Karpas-422 (cell line): ENCODE data around the gene SGMS1. TPM values are rescaled to one million over a fixed set of nuclear protein-coding genes. Genes with fewer than 3 reads are reported as not detected.

Experiments used
- DNase-seq: peaks from one replicate; pipeline ENCODE4 v3.0.0-alpha.2; 2015
- H2AFZ ChIP-seq: fragments of 200-600 bp; sonication (generic); 2 replicates; pipeline ENCODE4 v1.6.1; 2014; ENCODE audit warnings: antibody characterized with exemption, low read length, mixed read lengths
- H3K27ac ChIP-seq: fragments of 200-600 bp; sonication (generic); 2 replicates; pipeline ENCODE4 v1.5.1; 2014; ENCODE audit warnings: mild to moderate bottlenecking, low read length, moderate library complexity
- H3K27me3 ChIP-seq: fragments of 200-600 bp; sonication (generic); 2 replicates; pipeline ENCODE4 v1.6.1; 2014; ENCODE audit warnings: low read length, mixed read lengths
- H3K36me3 ChIP-seq: fragments of 200-600 bp; sonication (generic); 2 replicates; pipeline ENCODE4 v1.6.1; 2014; ENCODE audit warnings: low read length, mixed read lengths; ENCODE audit not compliant: insufficient read depth
- H3K4me1 ChIP-seq: fragments of 200-600 bp; sonication (generic); 2 replicates; pipeline ENCODE4 v1.6.1; 2014; ENCODE audit warnings: mild to moderate bottlenecking, low read length, mixed read lengths
- H3K4me2 ChIP-seq: fragments of 200-600 bp; sonication (generic); 2 replicates; pipeline ENCODE4 v1.6.1; 2014; ENCODE audit warnings: low read length, low read depth, mild to moderate bottlenecking; ENCODE audit not compliant: poor library complexity, severe bottlenecking
- H3K4me3 ChIP-seq: fragments of 200-600 bp; sonication (generic); 2 replicates; pipeline ENCODE4 v1.5.1; 2014; ENCODE audit warnings: mild to moderate bottlenecking, antibody characterized with exemption, low read length, mixed read lengths
- H3K79me2 ChIP-seq: fragments of 200-600 bp; sonication (generic); 2 replicates; pipeline ENCODE4 v1.6.1; 2014; ENCODE audit warnings: mild to moderate bottlenecking, low read length, mixed read lengths
- H3K9ac ChIP-seq: fragments of 200-600 bp; sonication (generic); 2 replicates; pipeline ENCODE4 v1.6.0; 2014; ENCODE audit warnings: low read length
- H3K9me2 ChIP-seq: fragments of 200-600 bp; sonication (generic), shearing (Covaris generic); replicated peaks from 2 replicates; pipeline ENCODE4 v1.6.0; 2014; ENCODE audit warnings: mild to moderate bottlenecking, low read length, moderate library complexity; ENCODE audit not compliant: insufficient read depth
- H3K9me3 ChIP-seq: fragments of 300-700, 200-600 bp; sonication (generic); 2 replicates; pipeline ENCODE4 v1.6.1; 2014; ENCODE audit warnings: low read length, mixed read lengths
- H4K20me1 ChIP-seq: fragments of 200-600 bp; sonication (generic); 2 replicates; pipeline ENCODE4 v1.6.1; 2014; ENCODE audit warnings: mild to moderate bottlenecking, antibody characterized with exemption, low read length, low read depth; ENCODE audit not compliant: insufficient read depth
- total RNA-seq: library from RNA; depleted of rRNA; stranded (reverse); fragments of >200 nt; shearing (Covaris generic); gene quantifications from 2 replicates; pipeline ENCODE4 v1.2.3, GENCODE V29; 2014; ENCODE audit warnings: low replicate concordance

SGMS1 gene
- total RNA-seq, 1 experiment from 2014 or later: 2.9 TPM

- Histone ChIP-seq H3K79me2 (no peaks in the 10 kb centered on the region), H3K27me3 (no peaks in the 10 kb centered on the region), H3K27ac (no peak overlapping the region), H3K4me2 (no peak overlapping the region), H2AFZ (no peak overlapping the region), H3K4me3 (no peak overlapping the region), H3K9me3 (no peaks in the 10 kb centered on the region), H3K9ac (no peak overlapping the region), H4K20me1 (no peaks in the 10 kb centered on the region), H3K36me3 (no peaks in the 10 kb centered on the region), H3K4me1 (no peaks in the 10 kb centered on the region), H3K9me2 (no peaks in the 10 kb centered on the region)
- DNase-seq: no peak
These were observed 279.9 kb downstream of the SGMS1 start for GRCh38 chr10:50343702-50344331.

GRCh38 chr10:50341987-50342386, 281.8 kb downstream of the SGMS1 start:
- H3K36me3 ChIP-seq: no peaks in the 10 kb centered on the region
- no peak overlapping the region for H3K4me2 ChIP-seq
- H4K20me1 ChIP-seq: no peaks in the 10 kb centered on the region
- H3K9me2 ChIP-seq: no peaks in the 10 kb centered on the region
- H2AFZ ChIP-seq: no peak overlapping the region
- no peak overlapping the region for H3K4me3 ChIP-seq
- H3K27me3 ChIP-seq: no peaks in the 10 kb centered on the region
- no peaks in the 10 kb centered on the region for H3K9me3 ChIP-seq
- no peaks in the 10 kb centered on the region for H3K4me1 ChIP-seq
- H3K27ac ChIP-seq: no peak overlapping the region
- H3K9ac ChIP-seq: no peak overlapping the region
- no peaks in the 10 kb centered on the region for H3K79me2 ChIP-seq
- DNase-seq: no peak

- no peak overlapping the region for H3K4me3 ChIP-seq
- H3K4me1 ChIP-seq: no peaks in the 10 kb centered on the region
- H4K20me1 ChIP-seq: no peaks in the 10 kb centered on the region
- H3K27ac ChIP-seq: no peak overlapping the region
- H3K9me2 ChIP-seq: no peaks in the 10 kb centered on the region
- no peak overlapping the region for H3K4me2 ChIP-seq
- no peak overlapping the region for H3K9ac ChIP-seq
- H3K36me3 ChIP-seq: no peaks in the 10 kb centered on the region
- no peaks in the 10 kb centered on the region for H3K9me3 ChIP-seq
- H2AFZ ChIP-seq: no peak overlapping the region
- DNase-seq: no peak
- no peaks in the 10 kb centered on the region for H3K27me3 ChIP-seq
- no peaks in the 10 kb centered on the region for H3K79me2 ChIP-seq
These were observed 287.6 kb downstream of the SGMS1 start for GRCh38 chr10:50336140-50336539.

- Histone ChIP-seq H3K4me3 (no peak overlapping the region), H3K36me3 (no peaks in the 10 kb centered on the region), H3K27ac (no peak overlapping the region), H3K9me2 (no peaks in the 10 kb centered on the region), H4K20me1 (no peaks in the 10 kb centered on the region), H2AFZ (no peak overlapping the region), H3K27me3 (no peaks in the 10 kb centered on the region), H3K79me2 (no peaks in the 10 kb centered on the region), H3K9ac (no peak overlapping the region), H3K4me1 (no peaks in the 10 kb centered on the region), H3K9me3 (no peaks in the 10 kb centered on the region), H3K4me2 (no peak overlapping the region)
- no peak for DNase-seq
These were observed 288.4 kb downstream of the SGMS1 start for GRCh38 chr10:50335397-50335796.

GRCh38 chr10:50334273-50334672, 289.5 kb downstream of the SGMS1 start:
- Histone ChIP-seq H3K27me3 (no peaks in the 10 kb centered on the region), H3K9ac (no peak overlapping the region), H3K79me2 (no peaks in the 10 kb centered on the region)

GRCh38 chr10:50333872-50334271, 289.9 kb downstream of the SGMS1 start:
- H4K20me1 ChIP-seq: no peaks in the 10 kb centered on the region
- H3K9ac ChIP-seq: no peak overlapping the region
- H3K9me3 ChIP-seq: no peaks in the 10 kb centered on the region
- no peak overlapping the region for H3K4me2 ChIP-seq
- H2AFZ ChIP-seq: no peak overlapping the region
- H3K4me3 ChIP-seq: no peak overlapping the region
- H3K9me2 ChIP-seq: no peaks in the 10 kb centered on the region
- H3K27ac ChIP-seq: no peak overlapping the region
- H3K27me3 ChIP-seq: no peaks in the 10 kb centered on the region
- no peaks in the 10 kb centered on the region for H3K79me2 ChIP-seq
- no peaks in the 10 kb centered on the region for H3K36me3 ChIP-seq
- DNase-seq: no peak
- H3K4me1 ChIP-seq: no peaks in the 10 kb centered on the region

More at GRCh38 chr10:50334273-50334672, 289.5 kb downstream of the SGMS1 start:
- DNase-seq: no peak
- Histone ChIP-seq H3K4me1 (no peaks in the 10 kb centered on the region), H3K27ac (no peak overlapping the region), H3K9me2 (no peaks in the 10 kb centered on the region), H3K4me3 (no peak overlapping the region), H3K36me3 (no peaks in the 10 kb centered on the region), H3K9me3 (no peaks in the 10 kb centered on the region), H4K20me1 (no peaks in the 10 kb centered on the region), H2AFZ (no peak overlapping the region), H3K4me2 (no peak overlapping the region)

- no peaks in the 10 kb centered on the region for H3K36me3 ChIP-seq
- H3K9ac ChIP-seq: no peak overlapping the region
These were observed 291.5 kb downstream of the SGMS1 start for GRCh38 chr10:50332108-50332842.

GRCh38 chr10:50331486-50331885, 292.3 kb downstream of the SGMS1 start:
- Histone ChIP-seq H3K27me3 (no peaks in the 10 kb centered on the region), H3K9ac (no peak overlapping the region), H3K9me2 (no peaks in the 10 kb centered on the region), H2AFZ (no peak overlapping the region), H3K4me1 (no peaks in the 10 kb centered on the region), H3K36me3 (no peaks in the 10 kb centered on the region), H3K4me3 (no peak overlapping the region), H3K9me3 (no peaks in the 10 kb centered on the region), H3K4me2 (no peak overlapping the region), H3K27ac (no peak overlapping the region), H3K79me2 (no peaks in the 10 kb centered on the region), H4K20me1 (no peaks in the 10 kb centered on the region)
- DNase-seq: no peak

More at GRCh38 chr10:50332108-50332842, 291.5 kb downstream of the SGMS1 start:
- H3K9me2 ChIP-seq: no peaks in the 10 kb centered on the region
- no peaks in the 10 kb centered on the region for H3K4me1 ChIP-seq
- no peak for DNase-seq
- no peak overlapping the region for H3K4me2 ChIP-seq
- H3K79me2 ChIP-seq: no peaks in the 10 kb centered on the region
- H3K27ac ChIP-seq: no peak overlapping the region
- H2AFZ ChIP-seq: no peak overlapping the region
- no peaks in the 10 kb centered on the region for H4K20me1 ChIP-seq
- H3K27me3 ChIP-seq: no peaks in the 10 kb centered on the region
- no peak overlapping the region for H3K4me3 ChIP-seq
- no peaks in the 10 kb centered on the region for H3K9me3 ChIP-seq
